Measurements from ENCODE around the gene SELENOP. TPM values are rescaled to one million over a fixed set of nuclear protein-coding genes. Genes with fewer than 3 reads are reported as not detected.

SELENOP gene
- total and polyA plus RNA-seq, 2 of the 13 experiments (the other 11 are each of a cell fraction or from before 2014, with no cell fraction given), result 1,895 to 2,083 TPM

- TF ChIP-seq FUBP1 (CRISPR knock-in tag; IDR thresholded peaks at IDR 0.05; ENCODE audit: borderline replicate concordance) (peak; percentile 54; the same call in 1 of the 2 replicates), AKNA (CRISPR knock-in tag; IDR thresholded peaks at IDR 0.05; ENCODE audit: borderline replicate concordance) (no peak), FOXK1 (CRISPR knock-in tag; IDR thresholded peaks at IDR 0.05; ENCODE audit: borderline replicate concordance, low read depth) (no peak), POLR2G (IDR thresholded peaks at IDR 0.05; ENCODE audit: low read depth, low read length) (peak; percentile 56; the same call in 1 of the 2 replicates), ZBTB49 (CRISPR knock-in tag; IDR thresholded peaks at IDR 0.05; ENCODE audit: borderline replicate concordance) (no peak), POLR2AphosphoS2 (IDR thresholded peaks at IDR 0.05; ENCODE audit: low read depth, low read length) (peak; percentile 78; the same call in 1 of the 2 replicates), ZC3H4 (CRISPR knock-in tag; IDR thresholded peaks at IDR 0.05; ENCODE audit: borderline replicate concordance) (peak; percentile 14; the same call in 1 of the 2 replicates), MAFK (conservative IDR thresholded peaks at IDR 0.05 in 1 of 2, IDR thresholded peaks at IDR 0.05 in 1 of 2; ENCODE audit: low read length in 2 of 2) (peak; percentile 28 to 39; a peak in 2 of 4 replicates), TFE3 (CRISPR knock-in tag; IDR thresholded peaks at IDR 0.05) (0 out of 2 replicates have a peak, but pooled peaks have one; percentile 7), TRAFD1 (CRISPR knock-in tag; IDR thresholded peaks at IDR 0.05; ENCODE audit: borderline replicate concordance) (no peak), TRIM24 (CRISPR knock-in tag; IDR thresholded peaks at IDR 0.05) (no peak), LBX2 (CRISPR knock-in tag; IDR thresholded peaks at IDR 0.05; ENCODE audit: borderline replicate concordance) (no peak), HDAC1 (CRISPR knock-in tag; IDR thresholded peaks at IDR 0.05) (0 out of 2 replicates have a peak, but pooled peaks have one; percentile 19), GATAD2A (CRISPR knock-in tag; IDR thresholded peaks at IDR 0.05) (no peak), POLR2AphosphoS5 (IDR thresholded peaks at IDR 0.05; ENCODE audit: low read depth, low read length) (peak; percentile 44)
Measured at GRCh38 chr5:42804717-42805339, 6.9 kb downstream of the SELENOP start (continued).
